Hindlimb muscle (tissue), 1 donor: ENCODE data around the gene UQCR11. TPM values are rescaled to one million over a fixed set of nuclear protein-coding genes. Genes with fewer than 3 reads are reported as not detected.

ENCODE experiments used
- DNase-seq: peaks from one replicate; pipeline ENCODE4 v3.0.0-alpha.2; 2013
- polyA plus RNA-seq: library from polyadenylated mRNA; unstranded; fragments of 120-200 nt; gene quantifications from one replicate; pipeline ENCODE4 v1.2.1, GENCODE V29; 2013; ENCODE audit not compliant: insufficient read length

Gene UQCR11
- polyA plus RNA-seq, 1 donor, result 137 TPM

- no peak for DNase-seq
Observed at GRCh38 chr19:1634938-1635243, 29.6 kb upstream of the UQCR11 start.

- no peak for DNase-seq
Observed at GRCh38 chr19:1634242-1634937, 29.1 kb upstream of the UQCR11 start.

DNA sequence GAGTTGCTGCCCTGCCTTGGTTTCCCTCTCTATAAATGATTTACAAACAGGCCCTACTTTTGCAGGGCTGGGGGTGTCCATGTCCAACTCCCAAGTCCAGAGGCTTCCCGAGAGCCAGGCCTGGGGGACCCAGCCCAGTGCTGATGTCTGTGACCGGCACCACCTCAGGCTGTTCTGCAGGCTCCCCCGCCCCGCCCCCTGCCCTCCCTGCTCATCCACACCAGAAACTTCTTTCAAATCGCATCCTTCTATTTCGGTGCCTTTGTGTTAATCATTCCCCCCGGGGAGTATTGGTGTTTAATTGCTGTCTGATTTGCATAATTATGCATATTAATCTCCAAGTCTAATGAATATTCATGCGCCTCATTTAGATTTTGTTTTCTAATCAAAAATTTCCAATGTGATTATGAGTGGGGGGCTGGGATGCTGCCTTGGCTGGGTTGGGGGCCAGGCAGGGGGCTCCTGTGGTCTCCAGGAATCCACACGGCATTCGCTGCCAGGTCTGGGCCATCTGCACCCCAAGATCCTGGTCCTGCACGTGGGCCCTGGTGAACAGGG lies 28.1 kb upstream of the UQCR11 start:
- no peak for DNase-seq

DNA sequence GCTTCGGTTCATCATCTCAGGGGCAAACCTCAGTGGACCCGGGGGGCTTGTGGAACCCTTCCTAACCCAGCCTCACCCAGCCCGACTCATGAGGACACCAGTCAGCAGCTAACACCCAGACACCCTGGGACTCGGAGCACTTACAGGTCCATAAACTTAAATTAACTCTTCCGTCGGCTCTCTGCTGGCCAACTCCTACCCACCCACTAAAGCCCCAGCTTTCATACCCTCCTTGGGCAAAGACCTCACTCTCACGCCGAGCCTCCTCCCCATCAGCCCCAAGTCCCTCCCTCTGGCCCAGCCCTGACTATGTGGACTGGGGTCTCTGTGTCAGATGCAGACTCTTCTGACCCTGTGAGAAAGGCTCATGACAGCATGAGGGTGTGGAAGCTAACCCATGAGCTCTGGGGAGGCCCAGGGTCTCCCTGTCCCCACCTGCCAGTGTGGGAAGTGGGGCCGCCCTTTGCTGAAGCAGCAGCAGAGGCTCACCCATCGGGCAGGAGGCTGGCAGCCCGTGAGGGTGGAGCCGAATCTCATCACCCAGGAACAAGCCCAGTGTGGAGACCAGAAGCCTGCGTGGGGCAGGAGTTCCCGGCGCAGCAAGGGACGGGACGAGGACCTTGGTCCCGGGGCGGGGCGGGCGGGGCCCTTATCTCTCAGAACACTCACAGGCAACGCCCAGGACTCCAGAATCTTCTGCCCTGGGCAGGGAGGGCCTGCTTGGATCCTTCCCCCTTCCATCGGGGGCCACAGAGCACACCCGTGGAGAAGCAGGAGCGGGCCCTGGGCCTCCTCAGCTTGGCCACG lies 27.4 kb upstream of the UQCR11 start:
- no peak for DNase-seq

DNA sequence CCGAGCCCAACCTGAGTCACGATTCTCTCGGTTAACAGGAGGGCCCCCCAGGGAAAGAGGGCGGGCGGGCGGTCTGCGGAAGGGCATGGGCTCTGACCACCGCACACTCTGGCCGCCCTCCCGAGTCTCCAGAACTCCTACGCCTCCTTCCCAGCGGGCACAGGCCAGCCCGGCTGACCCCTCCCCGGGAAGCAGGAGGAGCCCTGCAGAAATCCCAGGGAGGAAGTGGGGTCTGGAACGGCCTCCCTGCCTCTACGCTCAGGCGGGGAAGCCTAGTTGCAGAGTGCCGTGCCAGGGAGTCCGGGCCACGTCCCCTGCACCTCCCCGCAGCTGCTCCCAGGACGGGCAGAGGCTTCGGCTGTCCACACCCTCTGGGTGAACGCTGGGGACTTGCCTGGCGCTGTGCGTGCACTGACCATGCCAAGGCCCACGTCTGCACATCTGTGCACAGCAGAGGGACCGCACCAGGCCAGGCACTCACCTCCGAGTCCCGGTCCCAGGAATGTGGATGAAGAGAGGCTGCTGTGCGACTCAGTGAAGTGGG lies 26.4 kb upstream of the UQCR11 start:
- DNase-seq, result no peak

GRCh38 chr19:1630811-1631210 lies 25.5 kb upstream of the UQCR11 start:
- no peak for DNase-seq

DNA sequence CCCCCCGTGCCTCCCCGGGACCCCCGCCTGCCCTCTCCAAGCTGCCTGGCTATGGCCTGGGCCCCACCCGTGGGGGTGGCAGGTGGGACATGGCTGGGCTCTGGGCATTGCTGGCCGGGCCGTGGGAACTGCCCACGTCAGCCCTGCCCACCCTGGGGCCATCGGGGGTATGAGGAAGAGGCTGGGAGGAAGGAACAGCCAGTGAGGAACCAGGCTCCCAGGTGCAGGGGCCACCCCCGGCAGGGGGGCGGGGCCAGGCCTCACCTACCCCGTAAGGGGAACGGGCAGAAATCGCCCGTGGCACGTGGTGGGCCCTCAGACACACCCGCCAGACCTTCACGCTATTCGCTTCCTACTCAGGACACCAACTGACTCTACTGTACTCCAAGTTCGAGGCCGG lies 24.8 kb upstream of the UQCR11 start:
- no peak for DNase-seq

GRCh38 chr19:1629256-1629808 lies 24.1 kb upstream of the UQCR11 start:
- DNase-seq, result no peak

DNA sequence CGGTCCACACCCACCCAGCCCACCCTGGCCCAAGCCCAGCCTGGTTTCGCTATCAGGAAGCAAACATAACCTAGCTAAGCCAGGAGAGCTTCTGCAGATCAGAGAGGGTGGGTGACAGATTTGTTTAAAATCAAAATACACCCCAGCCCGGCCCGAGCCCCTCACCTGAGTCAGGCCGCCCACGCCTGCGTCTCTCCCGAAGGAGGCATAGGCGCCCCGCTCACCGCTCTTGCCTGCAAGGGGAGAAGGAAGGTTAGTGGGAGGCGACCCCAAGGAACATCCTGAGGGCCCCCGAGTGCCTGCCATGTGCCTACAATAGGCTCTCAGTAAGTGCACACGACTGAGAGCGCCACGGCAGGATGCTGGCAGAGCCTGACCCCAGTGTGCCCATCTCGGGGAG lies 21.9 kb upstream of the UQCR11 start:
- no peak for DNase-seq

DNA sequence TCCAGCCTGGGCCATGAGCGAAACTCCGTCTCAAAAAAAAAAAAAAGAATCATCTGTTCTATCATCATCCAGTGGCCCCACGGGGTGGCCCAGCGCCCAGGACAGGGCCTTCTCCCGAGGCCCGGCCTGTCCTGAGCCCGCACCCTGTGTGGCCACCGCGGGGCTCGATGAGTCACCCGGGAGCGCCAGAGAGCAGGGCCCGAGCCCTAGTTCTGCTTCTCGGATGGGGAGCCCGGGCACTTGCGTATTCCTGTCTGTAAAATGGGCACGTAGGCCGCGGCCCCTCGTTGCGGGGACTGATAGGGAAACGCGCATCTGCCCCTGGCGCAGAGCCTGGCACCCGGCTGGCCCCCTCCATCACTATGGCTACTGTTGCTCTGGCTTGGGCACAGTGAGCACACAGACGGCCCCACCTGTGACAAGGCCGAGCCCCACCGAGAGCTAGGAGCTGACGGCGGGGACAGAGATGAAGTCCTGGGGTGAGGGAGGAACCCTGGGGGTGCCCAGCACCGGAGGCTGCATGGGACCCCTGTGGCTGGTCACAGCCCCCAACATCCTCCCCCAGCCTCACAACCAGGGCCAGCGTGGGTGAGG lies 21.3 kb upstream of the UQCR11 start:
- DNase-seq, result no peak

GRCh38 chr19:1624458-1624857 lies 19.2 kb upstream of the UQCR11 start:
- DNase-seq, result peak; percentile 41

DNA sequence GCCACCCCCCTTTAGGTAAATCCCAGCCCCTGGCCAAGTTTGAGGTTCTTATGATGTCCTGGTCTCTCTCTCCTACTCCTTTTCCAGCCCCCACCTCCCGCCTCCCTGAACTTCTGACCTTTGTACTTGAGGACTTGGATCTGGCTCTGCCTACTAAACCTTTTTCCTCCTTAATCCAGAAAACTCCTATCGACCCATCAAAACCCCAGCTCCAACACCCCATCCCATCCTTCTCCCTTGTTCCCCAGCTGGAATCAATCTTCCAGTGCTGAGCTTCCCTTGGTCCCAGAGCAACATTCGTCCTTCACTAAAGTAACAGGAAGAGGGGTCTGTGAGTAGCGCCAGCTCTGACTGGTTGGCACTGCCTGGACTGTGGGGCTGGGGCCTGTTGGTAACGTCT lies 17.3 kb upstream of the UQCR11 start:
- no peak for DNase-seq

- DNase-seq, result no peak
Observed at GRCh38 chr19:1622007-1622406, 16.7 kb upstream of the UQCR11 start.

- DNase-seq, result no peak
Observed at GRCh38 chr19:1621574-1621973, 16.3 kb upstream of the UQCR11 start.

DNA sequence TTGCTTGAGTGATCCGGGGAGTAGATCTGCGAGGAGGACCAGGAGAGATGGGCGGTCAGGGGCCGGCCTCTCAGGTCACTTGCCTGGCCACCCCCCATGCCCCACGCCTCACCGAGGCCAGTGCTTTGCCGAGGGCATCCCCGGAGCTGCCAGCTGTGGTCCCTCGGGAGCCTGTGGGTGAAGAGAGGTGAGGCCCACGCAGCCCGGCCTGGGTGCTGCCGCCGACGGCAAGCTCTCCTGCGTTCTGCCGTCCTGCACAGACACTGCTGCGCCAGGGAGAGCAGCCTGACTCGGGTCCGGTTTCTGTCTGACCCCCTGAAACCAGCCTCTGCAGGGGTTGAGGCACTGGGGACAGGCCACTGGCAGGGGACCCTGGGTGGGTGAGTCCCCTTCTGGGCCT lies 15.8 kb upstream of the UQCR11 start:
- no peak for DNase-seq

DNA sequence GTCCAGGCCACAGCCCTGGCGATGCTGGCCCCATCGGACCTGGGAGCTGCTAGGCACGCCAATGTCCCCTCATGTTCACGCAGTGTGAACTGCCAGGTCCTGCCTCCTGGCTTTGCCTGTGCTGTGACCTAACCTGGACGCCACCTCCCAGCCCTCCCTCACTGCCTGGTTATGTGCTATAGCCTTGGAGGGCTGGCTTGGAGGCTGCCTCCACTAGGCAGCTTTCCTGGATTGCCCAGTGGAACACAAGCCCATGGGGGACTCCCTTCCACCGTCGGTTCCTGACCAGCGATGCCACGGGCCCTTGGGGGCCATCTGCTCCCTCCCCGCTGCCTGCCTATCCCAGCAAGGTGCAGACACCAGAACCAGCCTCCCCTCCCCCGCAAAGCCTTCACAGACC lies 15.2 kb upstream of the UQCR11 start:
- no peak for DNase-seq

GRCh38 chr19:1619703-1620102 lies 14.4 kb upstream of the UQCR11 start:
- DNase-seq, result no peak

DNA sequence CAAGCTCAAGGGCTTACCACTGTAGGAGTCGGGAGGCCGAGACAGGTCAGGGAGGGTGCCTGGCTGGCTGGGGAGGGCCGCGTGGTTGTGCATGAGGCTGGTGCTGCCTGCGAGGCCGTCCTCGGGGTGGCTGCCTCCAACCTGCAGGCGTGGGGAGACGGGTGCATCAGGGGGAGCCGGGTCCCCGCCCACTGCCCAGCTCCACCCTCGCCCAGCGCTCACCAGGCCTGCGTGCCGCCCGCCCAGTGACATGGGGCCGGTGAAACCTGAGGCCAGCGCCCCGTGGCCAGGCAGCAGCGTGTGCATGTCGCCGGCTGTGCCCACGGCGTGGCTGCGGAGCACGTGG lies 13.8 kb upstream of the UQCR11 start:
- no peak for DNase-seq

DNA sequence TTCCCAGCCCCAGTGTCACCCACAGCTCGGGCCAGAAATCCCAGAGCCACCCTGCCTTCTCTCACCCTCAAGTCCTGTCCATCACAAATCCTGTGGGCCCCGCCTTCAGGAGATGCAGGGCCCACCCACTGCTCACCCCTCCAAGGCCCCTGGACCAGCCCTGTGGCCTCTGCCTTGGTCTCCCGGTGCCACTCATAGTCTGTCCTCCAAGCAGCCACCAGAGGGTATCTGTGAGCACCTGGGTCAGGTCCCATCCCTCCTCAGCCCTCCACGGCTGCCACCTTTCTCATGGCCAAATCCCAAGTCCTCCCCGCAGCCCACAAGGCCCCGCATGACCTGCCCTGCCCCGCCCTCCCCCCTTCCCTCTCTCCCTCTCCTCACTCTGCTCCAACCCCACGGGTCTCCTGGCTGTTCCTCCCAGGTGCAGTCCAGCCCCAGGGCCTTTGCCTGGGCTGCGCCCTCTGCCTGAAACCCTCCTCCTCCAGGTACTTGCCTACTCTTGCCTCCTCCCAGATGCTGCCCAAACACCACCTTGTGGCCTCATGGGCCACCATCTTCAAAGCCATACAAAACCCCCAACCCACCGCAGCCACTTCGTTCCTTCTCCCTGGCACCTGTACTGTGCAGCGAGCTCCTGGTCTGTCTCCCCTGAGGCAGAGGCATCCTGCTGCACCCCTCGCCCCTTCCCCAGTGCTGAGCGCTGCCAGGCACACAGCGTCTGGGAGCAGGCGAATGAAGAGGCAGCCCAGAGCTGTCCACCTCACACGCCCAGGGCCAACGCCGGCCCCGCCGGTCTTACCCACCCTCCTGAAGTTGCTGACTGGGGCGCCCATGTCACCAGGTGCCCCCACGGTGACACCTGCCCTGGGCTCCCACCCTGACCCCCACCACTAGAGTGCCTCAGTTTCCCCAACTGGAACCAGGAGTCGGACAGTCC lies 13.2 kb upstream of the UQCR11 start:
- DNase-seq, result no peak

DNA sequence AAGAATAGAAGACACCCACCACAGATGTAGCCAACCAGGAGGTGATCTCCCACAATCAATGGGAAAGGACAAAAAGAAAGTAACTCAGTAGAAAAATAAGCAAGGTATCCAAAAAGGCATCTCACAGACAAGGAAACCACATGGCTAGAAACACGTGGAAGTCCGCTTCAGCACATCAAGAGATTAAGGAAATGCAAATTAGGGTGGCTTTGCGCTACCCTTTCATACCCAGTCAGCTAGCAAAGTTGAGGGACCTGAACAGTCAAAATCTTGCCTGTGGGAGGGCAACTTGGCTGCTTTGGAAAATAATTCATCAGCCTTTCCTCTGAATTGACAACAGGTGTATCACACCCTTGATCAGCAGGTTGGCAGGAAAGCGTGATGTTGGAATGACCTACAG lies 11.6 kb upstream of the UQCR11 start:
- DNase-seq, result no peak

- no peak for DNase-seq
Observed at GRCh38 chr19:1616396-1616795, 11.1 kb upstream of the UQCR11 start.

GRCh38 chr19:1615156-1615765 lies 10.0 kb upstream of the UQCR11 start:
- no peak for DNase-seq
